Measurements from ENCODE around the gene KRT84.
"Not testable (repeated sequence)": the region's sequence is repeated elsewhere in the genome, so short reads cannot be mapped to it uniquely, and the experiment has no call there.

Gene KRT84

GRCh38 chr12:52346593-52346992, 38.9 kb downstream of the KRT84 start:
- H3K4me3 ChIP-seq (ENCODE audit: low read length), result no peak overlapping the region
- H3K9me3 ChIP-seq (replicated peaks; ENCODE audit: low read length), result peaks cover 6% of the 10 kb centered on the region
- no peak overlapping the region for H3K9ac ChIP-seq (ENCODE audit: low read depth, low read length)

GRCh38 chr12:52345041-52345440, 40.4 kb downstream of the KRT84 start:
- H3K4me3 ChIP-seq (ENCODE audit: low read length); H3K9ac ChIP-seq (ENCODE audit: low read depth, low read length); H3K9me3 ChIP-seq (replicated peaks; ENCODE audit: low read length); H3K36me3 ChIP-seq (ENCODE audit: insufficient read depth, low read length); H3K4me2 ChIP-seq (ENCODE audit: low read length); H3K4me1 ChIP-seq (ENCODE audit: control insufficient read depth, insufficient read depth, low read length): not testable (repeated sequence)
- H3K27me3 ChIP-seq (ENCODE audit: control insufficient read depth, insufficient read depth, low read length), result peaks cover 81% of the 10 kb centered on the region

More at GRCh38 chr12:52346593-52346992, 38.9 kb downstream of the KRT84 start:
- Histone ChIP-seq H3K4me1 (ENCODE audit: control insufficient read depth, insufficient read depth, low read length) (no peaks in the 10 kb centered on the region), H3K4me2 (ENCODE audit: low read length) (no peak overlapping the region), H3K36me3 (ENCODE audit: insufficient read depth, low read length) (no peaks in the 10 kb centered on the region), H3K27me3 (ENCODE audit: control insufficient read depth, insufficient read depth, low read length) (peaks cover 82% of the 10 kb centered on the region)

DNA sequence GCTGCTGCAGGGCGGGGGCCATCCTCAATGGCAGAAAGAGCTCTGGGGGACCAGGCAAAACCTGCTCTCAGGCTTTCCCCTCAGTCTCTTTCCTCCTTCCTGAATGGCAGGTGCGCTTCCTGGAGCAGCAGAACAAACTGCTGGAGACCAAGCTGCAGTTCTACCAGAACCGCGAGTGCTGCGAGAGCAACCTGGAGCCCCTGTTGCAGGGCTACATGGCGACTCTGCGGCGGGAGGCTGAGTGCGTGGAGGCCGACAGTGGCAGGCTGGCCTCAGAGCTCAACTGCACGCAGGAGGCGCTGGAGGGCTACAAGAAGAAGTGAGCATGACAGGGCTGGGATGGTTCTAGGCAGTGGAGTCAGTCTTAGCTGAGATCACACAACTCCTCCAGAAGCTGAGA, 41.3 kb downstream of the KRT84 start:
- Histone ChIP-seq H3K9ac (ENCODE audit: low read depth, low read length) (no peak overlapping the region), H3K9me3 (replicated peaks; ENCODE audit: low read length) (peaks cover 6% of the 10 kb centered on the region), H3K4me2 (ENCODE audit: low read length) (no peak overlapping the region), H3K4me1 (ENCODE audit: control insufficient read depth, insufficient read depth, low read length) (no peaks in the 10 kb centered on the region), H3K36me3 (ENCODE audit: insufficient read depth, low read length) (no peaks in the 10 kb centered on the region), H3K27me3 (ENCODE audit: control insufficient read depth, insufficient read depth, low read length) (peaks cover 84% of the 10 kb centered on the region), H3K4me3 (ENCODE audit: low read length) (no peak overlapping the region)

DNA sequence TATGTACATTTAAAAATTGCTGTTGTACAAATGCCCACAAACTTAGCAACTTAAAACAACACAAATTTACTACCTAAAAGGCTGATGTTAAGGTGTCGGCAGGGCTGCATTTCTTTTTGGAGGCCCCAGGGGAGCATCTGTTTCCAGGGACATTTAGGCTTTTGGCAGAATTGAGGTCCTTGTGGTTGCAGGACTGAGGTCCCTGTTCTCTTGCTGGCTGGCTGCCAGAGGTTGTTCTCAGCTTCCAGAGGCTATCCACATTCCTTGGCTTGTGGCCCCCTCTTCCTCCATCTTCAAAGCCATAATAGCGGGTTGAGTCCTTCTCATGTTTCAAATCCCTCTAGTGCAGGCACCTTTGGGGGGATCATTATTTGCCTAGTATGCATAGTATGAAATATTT, 41.9 kb downstream of the KRT84 start:
- no peak overlapping the region for H3K4me3 ChIP-seq (ENCODE audit: low read length)
- H3K4me2 ChIP-seq (ENCODE audit: low read length), result no peak overlapping the region
- H3K36me3 ChIP-seq (ENCODE audit: insufficient read depth, low read length), result no peaks in the 10 kb centered on the region
- H3K4me1 ChIP-seq (ENCODE audit: control insufficient read depth, insufficient read depth, low read length), result no peaks in the 10 kb centered on the region
- H3K27me3 ChIP-seq (ENCODE audit: control insufficient read depth, insufficient read depth, low read length), result peaks cover 84% of the 10 kb centered on the region
- no peak overlapping the region for H3K9ac ChIP-seq (ENCODE audit: low read depth, low read length)
- H3K9me3 ChIP-seq (replicated peaks; ENCODE audit: low read length), result peaks cover 6% of the 10 kb centered on the region

DNA sequence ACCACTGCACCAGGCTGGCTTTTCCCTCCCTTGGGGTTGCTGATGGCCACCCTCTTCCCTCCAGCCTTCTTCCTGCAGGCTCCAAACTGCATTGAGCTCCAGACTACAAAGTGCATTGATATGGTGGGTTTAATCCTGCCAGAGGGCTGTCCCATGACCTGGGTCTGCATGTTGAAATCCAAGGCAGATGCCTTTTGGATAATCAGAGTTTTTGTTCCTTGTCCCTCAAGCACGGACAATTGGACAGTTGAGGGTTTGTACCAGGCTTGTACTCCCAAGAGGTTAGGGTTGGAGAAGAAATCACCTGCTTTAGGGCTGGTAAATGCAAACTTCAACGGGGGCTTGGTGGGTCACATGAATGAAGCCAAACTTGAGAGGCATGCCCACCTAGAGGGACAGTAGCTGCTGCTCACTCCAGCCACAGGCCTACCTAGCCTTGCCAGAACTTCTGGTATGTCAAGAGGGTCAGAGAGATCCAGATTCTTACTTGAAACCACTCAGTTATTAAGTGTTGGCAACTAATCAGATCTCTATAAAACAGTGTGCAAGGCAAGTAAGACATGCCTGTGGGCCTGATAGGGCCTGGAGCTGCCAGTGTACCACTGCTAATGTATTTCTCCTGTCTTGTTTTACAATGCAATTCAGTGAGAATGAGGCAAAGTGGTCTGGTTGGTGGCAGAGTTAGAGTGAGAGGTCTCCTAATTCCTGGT, 42.5 kb downstream of the KRT84 start:
- Histone ChIP-seq H3K4me2 (ENCODE audit: low read length) (no peak overlapping the region), H3K9me3 (replicated peaks; ENCODE audit: low read length) (peaks cover 6% of the 10 kb centered on the region), H3K9ac (ENCODE audit: low read depth, low read length) (no peak overlapping the region), H3K4me3 (ENCODE audit: low read length) (no peak overlapping the region), H3K27me3 (ENCODE audit: control insufficient read depth, insufficient read depth, low read length) (peaks cover 84% of the 10 kb centered on the region), H3K36me3 (ENCODE audit: insufficient read depth, low read length) (no peaks in the 10 kb centered on the region), H3K4me1 (ENCODE audit: control insufficient read depth, insufficient read depth, low read length) (no peaks in the 10 kb centered on the region)

GRCh38 chr12:52341066-52341580, 44.3 kb downstream of the KRT84 start:
- Histone ChIP-seq H3K9ac (ENCODE audit: low read depth, low read length) (no peak overlapping the region), H3K9me3 (replicated peaks; ENCODE audit: low read length) (peaks cover 6% of the 10 kb centered on the region), H3K4me2 (ENCODE audit: low read length) (no peak overlapping the region), H3K27me3 (ENCODE audit: control insufficient read depth, insufficient read depth, low read length) (peaks cover 72% of the 10 kb centered on the region), H3K36me3 (ENCODE audit: insufficient read depth, low read length) (no peaks in the 10 kb centered on the region), H3K4me3 (ENCODE audit: low read length) (no peak overlapping the region), H3K4me1 (ENCODE audit: control insufficient read depth, insufficient read depth, low read length) (no peaks in the 10 kb centered on the region)

GRCh38 chr12:52338241-52338960, 47.1 kb downstream of the KRT84 start:
- Histone ChIP-seq H3K4me3 (ENCODE audit: low read length) (no peak overlapping the region), H3K27me3 (ENCODE audit: control insufficient read depth, insufficient read depth, low read length) (peaks cover 67% of the 10 kb centered on the region), H3K4me2 (ENCODE audit: low read length) (no peak overlapping the region)

DNA sequence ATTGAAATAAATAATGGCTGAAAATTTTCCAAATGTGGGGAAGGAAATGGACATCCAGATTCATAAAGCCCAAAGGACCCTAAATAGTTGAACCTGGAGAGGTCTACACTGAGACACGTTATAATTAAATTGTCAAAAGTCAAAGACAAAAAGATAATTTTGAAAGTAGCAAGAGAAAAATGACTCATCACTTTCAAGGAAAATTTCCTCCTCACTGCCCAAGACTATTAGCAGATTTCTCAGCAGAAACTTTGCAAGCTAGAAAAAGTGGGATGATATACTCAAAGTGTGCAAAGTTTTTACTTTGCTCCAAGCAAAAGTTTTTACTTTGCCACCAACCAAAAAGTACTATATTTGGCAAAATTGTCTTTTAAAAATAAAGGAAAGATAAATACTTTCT, 48.4 kb downstream of the KRT84 start:
- no peak overlapping the region for H3K9ac ChIP-seq (ENCODE audit: low read depth, low read length)
- no peaks in the 10 kb centered on the region for H3K4me1 ChIP-seq (ENCODE audit: control insufficient read depth, insufficient read depth, low read length)
- H3K27me3 ChIP-seq (ENCODE audit: control insufficient read depth, insufficient read depth, low read length), result peaks cover 59% of the 10 kb centered on the region
- no peak overlapping the region for H3K4me3 ChIP-seq (ENCODE audit: low read length)
- no peaks in the 10 kb centered on the region for H3K9me3 ChIP-seq (replicated peaks; ENCODE audit: low read length)
- no peaks in the 10 kb centered on the region for H3K36me3 ChIP-seq (ENCODE audit: insufficient read depth, low read length)
- H3K4me2 ChIP-seq (ENCODE audit: low read length), result no peak overlapping the region

More at GRCh38 chr12:52338241-52338960, 47.1 kb downstream of the KRT84 start:
- Histone ChIP-seq H3K36me3 (ENCODE audit: insufficient read depth, low read length) (no peaks in the 10 kb centered on the region), H3K9ac (ENCODE audit: low read depth, low read length) (no peak overlapping the region), H3K9me3 (replicated peaks; ENCODE audit: low read length) (peaks cover 2% of the 10 kb centered on the region), H3K4me1 (ENCODE audit: control insufficient read depth, insufficient read depth, low read length) (no peaks in the 10 kb centered on the region)

DNA sequence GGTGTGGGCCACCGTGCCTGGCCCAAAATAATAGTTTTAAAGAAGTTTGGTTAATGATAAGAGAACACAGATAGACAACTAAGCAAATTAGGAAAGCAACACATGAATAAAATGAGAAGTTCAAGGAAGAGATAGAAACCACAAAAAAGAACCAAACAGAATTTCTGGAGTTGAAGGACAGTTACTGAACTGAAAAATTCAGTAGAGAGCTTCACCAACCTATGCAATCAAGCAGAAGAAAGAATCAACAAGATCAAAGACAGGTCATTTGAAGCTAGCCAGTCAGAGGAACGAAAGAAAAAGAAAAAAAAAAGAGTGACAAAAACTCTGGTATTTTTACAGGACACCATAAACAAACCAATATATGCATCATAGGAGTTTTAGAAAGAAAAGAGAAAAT, 48.8 kb downstream of the KRT84 start:
- H3K9me3 ChIP-seq (replicated peaks; ENCODE audit: low read length), result no peaks in the 10 kb centered on the region
- H3K4me2 ChIP-seq (ENCODE audit: low read length), result no peak overlapping the region
- no peak overlapping the region for H3K4me3 ChIP-seq (ENCODE audit: low read length)
- H3K27me3 ChIP-seq (ENCODE audit: control insufficient read depth, insufficient read depth, low read length), result peaks cover 59% of the 10 kb centered on the region
- H3K36me3 ChIP-seq (ENCODE audit: insufficient read depth, low read length), result no peaks in the 10 kb centered on the region
- no peak overlapping the region for H3K9ac ChIP-seq (ENCODE audit: low read depth, low read length)
- no peaks in the 10 kb centered on the region for H3K4me1 ChIP-seq (ENCODE audit: control insufficient read depth, insufficient read depth, low read length)

GRCh38 chr12:52335598-52336262, 49.7 kb downstream of the KRT84 start:
- Histone ChIP-seq H3K4me3 (ENCODE audit: low read length) (no peak overlapping the region), H3K27me3 (ENCODE audit: control insufficient read depth, insufficient read depth, low read length) (peaks cover 59% of the 10 kb centered on the region), H3K9me3 (replicated peaks; ENCODE audit: low read length) (no peaks in the 10 kb centered on the region), H3K9ac (ENCODE audit: low read depth, low read length) (no peak overlapping the region), H3K4me2 (ENCODE audit: low read length) (no peak overlapping the region), H3K4me1 (ENCODE audit: control insufficient read depth, insufficient read depth, low read length) (no peaks in the 10 kb centered on the region), H3K36me3 (ENCODE audit: insufficient read depth, low read length) (no peaks in the 10 kb centered on the region)

- Histone ChIP-seq H3K9me3 (replicated peaks; ENCODE audit: low read length) (no peaks in the 10 kb centered on the region), H3K27me3 (ENCODE audit: control insufficient read depth, insufficient read depth, low read length) (peaks cover 50% of the 10 kb centered on the region), H3K36me3 (ENCODE audit: insufficient read depth, low read length) (no peaks in the 10 kb centered on the region), H3K9ac (ENCODE audit: low read depth, low read length) (no peak overlapping the region), H3K4me1 (ENCODE audit: control insufficient read depth, insufficient read depth, low read length) (no peaks in the 10 kb centered on the region), H3K4me2 (ENCODE audit: low read length) (no peak overlapping the region), H3K4me3 (ENCODE audit: low read length) (no peak overlapping the region)
These were observed 51.3 kb downstream of the KRT84 start for GRCh38 chr12:52334185-52334584.

Measured in skeletal muscle satellite cell (primary cell).